Retinal pigment epithelial cell (primary cell): ENCODE data around the gene CSF3R.
"Not testable (repeated sequence)": the region's sequence is repeated elsewhere in the genome, so short reads cannot be mapped to it uniquely, and the experiment has no call there.

Experiments
- DNase-seq: peaks from one replicate; pipeline ENCODE4 v3.0.0-alpha.2; 2010; ENCODE audit warnings: low read depth
- H3K4me3 ChIP-seq: 2 replicates; pipeline ENCODE4 v1.5.1; 2011; ENCODE audit warnings: mild to moderate bottlenecking, low read length, control low read depth, moderate library complexity
- CTCF ChIP-seq: conservative IDR thresholded peaks from 2 replicates; pipeline ENCODE4 v1.5.1; 2011; ENCODE audit warnings: low read depth, low read length, control low read depth, inconsistent platforms

Gene CSF3R

GRCh38 chr1:36502616-36503015, 19.9 kb upstream of the CSF3R start:
- TF ChIP-seq CTCF, result no peak
- no peak overlapping the region for H3K4me3 ChIP-seq
- DNase-seq, result no peak

GRCh38 chr1:36501911-36502310, 19.2 kb upstream of the CSF3R start:
- not testable (repeated sequence) for DNase-seq, H3K4me3 ChIP-seq

- no peak for TF ChIP-seq CTCF
- H3K4me3 ChIP-seq, result no peak overlapping the region
- no peak for DNase-seq
Measured at GRCh38 chr1:36497207-36497606, 14.5 kb upstream of the CSF3R start.

- H3K4me3 ChIP-seq, result no peak overlapping the region
- no peak for DNase-seq
- TF ChIP-seq CTCF, result no peak
Measured at GRCh38 chr1:36494971-36495370, 12.3 kb upstream of the CSF3R start.

GRCh38 chr1:36493524-36493923, 10.8 kb upstream of the CSF3R start:
- TF ChIP-seq CTCF, result no peak
- DNase-seq, result no peak
- H3K4me3 ChIP-seq, result no peak overlapping the region

- TF ChIP-seq CTCF, result no peak
- no peak for DNase-seq
- H3K4me3 ChIP-seq, result no peak overlapping the region
Measured at GRCh38 chr1:36492491-36492890, 9.8 kb upstream of the CSF3R start.

- DNase-seq, H3K4me3 ChIP-seq: not testable (repeated sequence)
Measured at GRCh38 chr1:36489258-36490051, 6.7 kb upstream of the CSF3R start.

- DNase-seq, result no peak
- H3K4me3 ChIP-seq, result no peak overlapping the region
- TF ChIP-seq CTCF, result no peak
Measured at GRCh38 chr1:36487906-36488305, 5.2 kb upstream of the CSF3R start.

- DNase-seq, H3K4me3 ChIP-seq: not testable (repeated sequence)
Measured at GRCh38 chr1:36487336-36487725, 4.6 kb upstream of the CSF3R start.
